ENCODE measurements around the gene DLG2.

The DLG2 gene

DNA sequence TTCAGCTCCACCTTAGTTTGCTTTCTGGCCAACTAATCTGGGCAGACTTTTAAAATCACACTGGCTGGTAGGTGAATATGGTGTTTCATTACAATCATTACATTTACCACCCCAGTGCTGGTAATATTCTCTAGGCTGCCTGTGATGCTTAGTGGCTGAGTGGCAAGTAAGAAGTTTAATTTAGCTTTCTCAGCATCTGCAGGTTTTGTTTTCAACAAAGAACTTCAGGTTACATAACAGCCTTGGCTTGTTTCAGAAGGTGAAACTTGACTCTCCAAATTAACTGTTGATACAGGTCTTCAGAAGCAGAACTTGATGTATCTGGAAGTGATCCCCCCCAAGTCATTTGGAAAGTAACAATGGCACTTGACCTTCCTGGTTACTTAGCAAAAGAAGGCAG, 1917.7 kb downstream of the DLG2 start:
- ChIA-PET POLR2A (ENCODE audit: low non-redundant PET) (no interaction called here), CTCF (no interaction called here)
- H3K27ac ChIP-seq, result no peak overlapping the region
- DNase-seq (ENCODE audit: low spot score), result no peak
- TF ChIP-seq, protein P1, sequence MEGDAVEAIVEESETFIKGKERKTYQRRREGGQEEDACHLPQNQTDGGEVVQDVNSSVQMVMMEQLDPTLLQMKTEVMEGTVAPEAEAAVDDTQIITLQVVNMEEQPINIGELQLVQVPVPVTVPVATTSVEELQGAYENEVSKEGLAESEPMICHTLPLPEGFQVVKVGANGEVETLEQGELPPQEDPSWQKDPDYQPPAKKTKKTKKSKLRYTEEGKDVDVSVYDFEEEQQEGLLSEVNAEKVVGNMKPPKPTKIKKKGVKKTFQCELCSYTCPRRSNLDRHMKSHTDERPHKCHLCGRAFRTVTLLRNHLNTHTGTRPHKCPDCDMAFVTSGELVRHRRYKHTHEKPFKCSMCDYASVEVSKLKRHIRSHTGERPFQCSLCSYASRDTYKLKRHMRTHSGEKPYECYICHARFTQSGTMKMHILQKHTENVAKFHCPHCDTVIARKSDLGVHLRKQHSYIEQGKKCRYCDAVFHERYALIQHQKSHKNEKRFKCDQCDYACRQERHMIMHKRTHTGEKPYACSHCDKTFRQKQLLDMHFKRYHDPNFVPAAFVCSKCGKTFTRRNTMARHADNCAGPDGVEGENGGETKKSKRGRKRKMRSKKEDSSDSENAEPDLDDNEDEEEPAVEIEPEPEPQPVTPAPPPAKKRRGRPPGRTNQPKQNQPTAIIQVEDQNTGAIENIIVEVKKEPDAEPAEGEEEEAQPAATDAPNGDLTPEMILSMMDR (conservative IDR thresholded peaks at IDR 0.05; ENCODE audit: low read depth), result no peak

DNA sequence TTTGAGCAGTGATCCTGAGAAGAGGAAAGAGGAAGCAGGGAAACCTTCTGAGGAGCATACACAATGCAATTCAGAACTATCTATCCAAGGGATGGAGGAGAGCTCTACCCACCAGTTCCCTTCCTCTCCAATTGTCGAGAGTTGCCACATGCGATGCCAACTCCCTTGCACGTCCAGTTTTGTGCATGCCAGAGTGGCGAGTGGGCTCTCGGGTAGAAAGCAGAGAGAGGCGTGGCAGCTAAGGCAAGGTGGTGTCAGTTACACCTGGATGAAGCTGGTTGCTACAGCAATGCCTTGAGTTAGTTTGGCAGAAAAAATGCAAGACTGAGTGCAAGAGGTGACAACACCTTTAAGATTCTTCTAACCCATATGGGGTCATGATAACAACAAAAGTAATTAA, 1920.6 kb downstream of the DLG2 start:
- TF ChIP-seq, protein P1 (conservative IDR thresholded peaks at IDR 0.05; ENCODE audit: low read depth), result no peak
- POLR2A ChIA-PET (ENCODE audit: low non-redundant PET), result no interaction called here

DNA sequence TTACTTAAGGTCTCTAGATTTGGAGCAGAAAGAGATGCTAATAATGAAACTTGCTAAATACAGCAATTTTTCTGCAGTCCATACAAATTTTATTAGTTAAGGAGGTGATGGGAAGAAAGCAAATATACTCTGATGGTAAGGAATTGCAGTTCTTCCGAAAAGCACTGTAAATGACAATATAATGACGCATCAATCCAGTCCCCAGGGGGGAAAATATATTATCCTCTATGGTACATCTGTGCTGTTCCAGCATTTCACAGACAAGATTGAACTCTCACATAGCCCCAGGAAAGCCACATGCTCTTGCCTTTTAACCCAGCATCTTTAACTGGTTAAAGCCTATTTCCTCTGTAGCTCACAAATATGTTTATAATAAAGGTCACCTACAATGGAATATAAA, 1924.3 kb downstream of the DLG2 start:
- H3K27ac ChIP-seq, result no peak overlapping the region
- ChIA-PET POLR2A (ENCODE audit: low non-redundant PET) (no interaction called here), CTCF (no interaction called here)
- TF ChIP-seq, protein P1 (conservative IDR thresholded peaks at IDR 0.05; ENCODE audit: low read depth), result no peak
- no peak for DNase-seq (ENCODE audit: low spot score)

More for the DNA sequence above, 1920.6 kb downstream of the DLG2 start:
- CTCF ChIA-PET, result interaction anchor here (0.6 kb wide), 1 partner anchor 14 kb away, joined by 4 read pairs; no protein-coding TSS in a partner anchor
- no peak overlapping the region for H3K27ac ChIP-seq
- DNase-seq (ENCODE audit: low spot score), result no peak

DNA sequence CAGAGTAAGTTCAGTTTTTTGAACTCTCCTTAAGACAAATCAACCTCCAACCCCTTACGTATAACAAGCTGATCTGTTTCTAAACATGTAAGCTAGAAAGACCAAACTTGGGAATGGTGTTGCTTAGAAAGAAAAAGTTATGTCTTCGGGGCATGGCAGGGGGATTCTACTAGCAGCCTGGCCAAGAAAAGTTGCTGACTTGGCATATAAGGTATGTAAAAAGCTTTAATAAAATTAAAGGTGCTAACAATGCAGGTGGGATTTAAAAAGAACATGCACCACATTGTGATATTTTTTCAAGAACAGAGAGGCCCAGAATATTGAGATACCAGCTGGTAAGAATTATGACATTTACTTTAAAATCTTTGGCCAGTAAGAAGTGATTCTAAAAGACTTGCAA, 1929.6 kb downstream of the DLG2 start:
- TF ChIP-seq, protein P1 (conservative IDR thresholded peaks at IDR 0.05; ENCODE audit: low read depth), result no peak
- POLR2A ChIA-PET (ENCODE audit: low non-redundant PET), result no interaction called here
- DNase-seq (ENCODE audit: low spot score), result no peak
- CTCF ChIA-PET, result interaction anchor here (0.6 to 0.7 kb wide), 2 partner anchors 36 to 611 kb away, joined by 3 read pairs; no protein-coding TSS in a partner anchor
- H3K27ac ChIP-seq, result no peak overlapping the region

DNA sequence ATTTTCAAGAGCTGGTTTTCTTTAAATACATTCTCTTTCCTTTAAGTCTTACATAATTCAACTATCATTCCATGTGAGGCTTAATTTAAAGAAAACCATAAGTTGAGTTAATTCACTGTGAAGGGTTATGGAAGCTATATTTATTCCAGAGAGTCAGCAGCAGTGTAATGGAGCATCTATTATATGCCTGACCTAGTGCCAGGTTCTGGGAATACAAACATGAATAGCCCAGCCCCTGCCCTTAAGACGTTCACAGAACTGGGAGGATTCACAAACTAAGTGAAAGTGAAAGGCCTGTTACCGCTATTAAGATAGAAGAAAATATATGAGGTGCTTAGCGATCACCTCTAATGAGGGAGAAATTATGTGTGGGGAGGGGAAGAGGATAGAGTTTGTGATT, 1932.1 kb downstream of the DLG2 start:
- no peak for DNase-seq (ENCODE audit: low spot score)
- POLR2A ChIA-PET (ENCODE audit: low non-redundant PET), result no interaction called here
- CTCF ChIA-PET, result interaction anchor here (0.5 kb wide), 1 partner anchor 511 kb away, joined by 3 read pairs; no protein-coding TSS in a partner anchor
- TF ChIP-seq, protein P1 (conservative IDR thresholded peaks at IDR 0.05; ENCODE audit: low read depth), result no peak
- no peak overlapping the region for H3K27ac ChIP-seq

DNA sequence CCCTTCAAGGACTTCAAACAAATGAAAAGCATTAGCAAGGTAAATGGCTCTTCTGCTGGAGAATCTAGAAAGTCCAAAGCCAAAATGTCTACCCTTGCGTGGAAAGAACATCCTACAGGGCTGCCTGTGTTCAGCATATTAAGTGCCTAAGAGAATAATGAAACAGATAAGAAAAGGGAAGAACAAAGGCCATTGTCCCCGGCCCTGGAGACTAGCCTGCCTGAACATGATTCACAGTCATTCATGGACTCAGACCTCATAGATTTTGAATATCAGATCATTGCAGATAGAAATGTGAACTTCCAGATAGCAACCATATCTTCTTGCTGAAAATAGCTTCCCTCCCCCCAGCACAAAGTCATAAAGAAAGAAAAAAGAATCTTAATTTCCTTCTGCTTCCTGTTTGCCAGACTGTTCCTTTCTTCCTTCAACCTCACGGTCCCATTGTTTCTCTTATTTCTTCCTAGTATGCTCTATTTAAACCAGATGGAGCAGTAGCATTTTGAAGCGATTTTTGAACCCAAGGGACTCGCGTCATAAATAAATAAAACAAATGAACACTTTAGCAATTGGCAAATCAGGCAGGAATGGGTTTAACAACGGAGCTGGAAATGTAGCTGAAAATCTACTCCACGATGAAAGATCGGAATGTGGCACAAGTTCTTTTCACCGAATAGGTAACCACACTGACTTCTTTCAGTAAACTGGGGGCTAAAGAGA, 1932.8 kb downstream of the DLG2 start:
- ChIA-PET POLR2A (ENCODE audit: low non-redundant PET) (no interaction called here), CTCF (interaction anchor here (0.5 to 0.6 kb wide), 2 partner anchors 121 to 511 kb away, joined by 3 read pairs; no protein-coding TSS in a partner anchor)
- TF ChIP-seq, protein P1 (conservative IDR thresholded peaks at IDR 0.05; ENCODE audit: low read depth), result no peak
- DNase-seq (ENCODE audit: low spot score), result no peak
- H3K27ac ChIP-seq, result no peak overlapping the region
